Hematopoietic multipotent progenitor cell treated with erythropoietin and hydrocortisone succinate and interleukin-3 and kit ligand, for 15 days (in vitro differentiated cells): Measurements from ENCODE around the gene MARCHF5.
A peak's percentile ranks its signal among the peaks of the same experiment; 100 is the strongest.
"Not testable (repeated sequence)": the region's sequence is repeated elsewhere in the genome, so short reads cannot be mapped to it uniquely, and the experiment has no call there.

Experiments used
- DNase-seq: peaks from one replicate; pipeline ENCODE4 v3.0.0-alpha.2; 2015; ENCODE audit warnings: low spot score

The MARCHF5 gene

DNA sequence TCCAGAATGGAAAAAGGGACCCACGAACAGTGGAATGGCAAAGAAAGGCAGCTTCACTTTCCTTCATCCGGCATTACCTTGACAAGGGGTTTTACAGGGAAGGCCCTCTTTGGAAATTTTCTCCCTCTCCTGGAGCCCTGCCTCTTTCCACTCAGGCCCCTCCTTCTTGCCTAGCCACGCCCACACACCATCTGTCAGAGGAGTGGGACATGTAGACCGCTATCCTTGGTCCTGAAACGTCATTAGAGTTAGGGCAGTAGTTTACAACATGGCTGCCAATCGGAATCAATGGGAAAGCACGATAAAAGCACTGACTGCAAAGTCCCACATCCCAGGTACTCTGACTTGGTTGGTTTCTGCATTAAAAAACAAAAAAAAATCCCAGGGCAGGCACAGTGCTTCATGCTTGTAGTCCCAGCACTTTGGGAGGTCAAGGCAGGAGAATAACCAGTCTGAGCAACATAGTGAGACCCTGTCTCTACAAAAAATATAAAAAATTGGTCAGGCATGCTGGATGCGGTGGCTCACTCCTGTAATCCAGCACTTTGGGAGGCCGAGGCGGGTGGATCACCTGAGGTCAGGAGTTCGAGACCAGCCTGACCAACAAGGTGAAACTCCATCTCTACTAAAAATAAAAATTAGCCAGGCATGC is 96.4 kb downstream of the MARCHF5 start:
- DNase-seq, result peak; percentile 12

DNA sequence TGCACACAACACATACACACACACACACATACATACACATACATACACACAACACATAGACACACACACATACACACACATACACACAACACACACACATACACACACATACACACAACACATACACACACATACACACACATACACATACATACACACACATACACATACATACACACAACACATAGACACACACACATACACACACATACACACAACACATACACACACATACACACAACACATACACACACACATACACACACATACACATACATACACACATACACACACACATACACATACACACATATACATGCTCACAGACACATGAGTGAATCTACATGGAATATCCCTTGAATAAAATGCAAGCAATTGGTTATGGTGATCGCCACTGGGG is 102.2 kb downstream of the MARCHF5 start:
- not testable (repeated sequence) for DNase-seq

DNA sequence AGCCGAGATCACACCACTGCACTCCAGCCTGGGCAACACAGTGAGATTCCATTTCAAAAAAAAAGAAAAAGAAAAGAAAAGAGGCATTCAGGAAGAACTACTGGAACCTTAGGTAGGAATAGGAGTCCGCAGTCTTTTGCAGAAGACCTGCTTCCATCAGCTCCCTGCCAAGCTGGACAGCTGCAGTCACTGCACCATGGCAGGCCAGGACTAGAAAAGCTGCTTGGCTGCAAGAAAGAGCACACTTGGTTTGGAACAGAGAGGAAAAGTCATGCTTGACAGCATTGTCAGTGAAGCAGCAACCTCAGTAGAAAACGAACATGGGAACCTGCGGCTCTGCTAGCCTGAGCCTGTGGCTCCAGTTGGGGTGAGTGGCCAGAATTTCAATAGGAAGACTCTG is 104.3 kb downstream of the MARCHF5 start:
- no peak for DNase-seq

DNA sequence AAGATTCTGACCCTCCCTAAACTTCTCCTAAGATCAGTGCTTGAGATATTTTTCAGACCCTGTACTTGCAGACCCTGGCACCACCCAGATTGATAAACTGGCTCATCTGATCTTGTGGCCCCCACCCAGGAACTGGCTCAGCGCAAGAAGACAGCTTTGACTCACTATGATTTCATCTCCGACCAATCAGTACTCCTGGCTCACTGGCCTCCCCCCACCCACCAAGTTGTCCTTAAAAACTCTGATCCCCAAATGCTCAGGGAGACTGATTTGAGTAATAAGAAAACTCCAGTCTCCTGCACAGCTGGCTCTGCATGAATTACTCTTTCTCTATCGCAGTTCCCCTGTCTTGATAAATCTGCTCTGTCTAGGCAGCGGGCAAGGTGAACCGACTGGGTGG is 111.3 kb downstream of the MARCHF5 start:
- DNase-seq, result not testable (repeated sequence)
